Gastroesophageal sphincter (tissue), 4 donors: ENCODE data around the gene DRC1. TPM values are rescaled to one million over a fixed set of nuclear protein-coding genes. Genes with fewer than 3 reads are reported as not detected.

ENCODE experiments used
- ATAC-seq: fragments of 150-250 bp; one replicate; pipeline ENCODE4 v1.9.1; 2016; ENCODE audit warnings: mild to moderate bottlenecking, moderate library complexity
- H3K27ac ChIP-seq, 4 donors: fragments of 200-600 bp; sonication (generic) in 3 of 4; 1 replicate in 3 of 4; 2 replicates in 1 of 4; pipeline ENCODE4 v1.5.1; 2016 to 2019
- H3K27me3 ChIP-seq: fragments of 200-600 bp; sonication (generic); one replicate; pipeline ENCODE4 v1.5.1; 2019
- H3K36me3 ChIP-seq, 2 donors: fragments of 200-600 bp; sonication (generic); one replicate each; pipeline ENCODE4 v1.5.1; 2019; ENCODE audit warnings: control low read depth in 1 of 2
- H3K4me1 ChIP-seq, 3 donors: fragments of 200-600 bp; sonication (generic); 1 replicate in 2 of 3; 2 replicates in 1 of 3; pipeline ENCODE4 v1.5.1; 2016 to 2019; ENCODE audit warnings: control low read depth in 2 of 3
- H3K4me3 ChIP-seq, 2 donors: fragments of 200-600 bp; sonication (generic); one replicate each; pipeline ENCODE4 v1.5.1; 2019; ENCODE audit warnings: mild to moderate bottlenecking in 1 of 2, moderate library complexity in 1 of 2
- H3K9me3 ChIP-seq, 3 donors: fragments of 200-600 bp; sonication (generic); one replicate each; pipeline ENCODE4 v1.5.1; 2017 to 2019; ENCODE audit warnings: control low read depth in 2 of 3
- CTCF ChIP-seq, 4 experiments: fragments of 200-600 bp in 2 of 4; fragments of 450-650 bp in 2 of 4; sonication (generic) in 1 of 4; IDR thresholded peaks; one replicate each; pipeline ENCODE4 v1.5.1; 2017 to 2019; ENCODE audit warnings: antibody characterized with exemption in 4 of 4, mild to moderate bottlenecking in 2 of 4, moderate library complexity in 2 of 4
- EP300 ChIP-seq: sonication (generic); formaldehyde crosslinking; IDR thresholded peaks from one replicate; pipeline ENCODE4 v1.6.1; 2017; ENCODE audit warnings: antibody characterized with exemption, mild to moderate bottlenecking
- POLR2A ChIP-seq, 2 donors: fragments of 450-650 bp; IDR thresholded peaks; one replicate each; pipeline ENCODE4 v1.6.1; 2017; ENCODE audit warnings: antibody characterized with exemption in 2 of 2, mild to moderate bottlenecking in 2 of 2, moderate library complexity in 1 of 2
- POLR2AphosphoS5 ChIP-seq: sonication (generic); formaldehyde crosslinking; IDR thresholded peaks from one replicate; pipeline ENCODE4 v1.6.1; 2017; ENCODE audit warnings: antibody characterized with exemption
- WGBS, 2 donors: methylation state at CpG; one replicate each; pipeline ENCODE4 v1.1.5; 2018; ENCODE audit warnings: low coverage in 1 of 2; 5-methylcytosine and 5-hydroxymethylcytosine counted together
- total RNA-seq, 4 donors: library from RNA; depleted of rRNA; stranded (reverse); fragments of >200 nt; gene quantifications; one replicate each; pipeline ENCODE4 v1.1.0, GENCODE V29; 2016

Gene DRC1
- total RNA-seq, 4 donors from 2014 or later = 0.27 to 2.3 (median 0.54) TPM; not detected in 1

GRCh38 chr2:26399771-26400376, 1.8 kb upstream of the DRC1 start:
- Histone ChIP-seq H3K4me3 (no peak overlapping the region), H3K9me3 (no peaks in the 10 kb centered on the region), H3K36me3 (peaks cover 0 to 12% of the 10 kb centered on the region in 2 donors), H3K27me3 (no peaks in the 10 kb centered on the region), H3K4me1 (peaks cover 0 to 14% (median 0%) of the 10 kb centered on the region in 3 donors), H3K27ac (no peak overlapping the region)
- ATAC-seq = no peak
- WGBS, 2 donors = 81 to 85% methylated on average over 2 to 3 of the region's 4 CpGs
- TF ChIP-seq CTCF (IDR thresholded peaks at IDR 0.05) = no peak
- no peak for TF ChIP-seq EP300
- TF ChIP-seq POLR2A (IDR thresholded peaks at IDR 0.05) = no peak
- TF ChIP-seq POLR2AphosphoS5 = no peak

GRCh38 chr2:26400723-26401122, 997 bp upstream of the DRC1 start:
- Histone ChIP-seq H3K4me1 (peaks cover 0 to 14% (median 0%) of the 10 kb centered on the region in 3 donors), H3K27ac (no peak overlapping the region), H3K36me3 (peaks cover 0 to 5% of the 10 kb centered on the region in 2 donors), H3K4me3 (no peak overlapping the region), H3K27me3 (no peaks in the 10 kb centered on the region), H3K9me3 (no peaks in the 10 kb centered on the region)
- ATAC-seq = no peak
- 57 to 83% methylated on average over 1 to 2 of the region's 5 CpGs for WGBS, 2 donors
- TF ChIP-seq EP300 (no peak), CTCF (IDR thresholded peaks at IDR 0.05) (no peak), POLR2AphosphoS5 (no peak), POLR2A (IDR thresholded peaks at IDR 0.05) (no peak)

- Histone ChIP-seq H3K4me1 (no peaks in the 10 kb centered on the region), H3K27ac (no peak overlapping the region), H3K36me3 (no peaks in the 10 kb centered on the region), H3K4me3 (no peak overlapping the region), H3K9me3 (no peaks in the 10 kb centered on the region), H3K27me3 (peaks cover 4% of the 10 kb centered on the region)
- ATAC-seq = no peak
- TF ChIP-seq POLR2AphosphoS5 = no peak
- TF ChIP-seq EP300 = no peak
- TF ChIP-seq POLR2A (IDR thresholded peaks at IDR 0.05) = no peak
- no peak for TF ChIP-seq CTCF (IDR thresholded peaks at IDR 0.05)
- WGBS, 2 donors = 50 to 56% methylated on average over 9 of the region's 9 CpGs
These were observed 5.8 kb downstream of the DRC1 start for GRCh38 chr2:26407526-26407925.

GRCh38 chr2:26409785-26410184, 8.1 kb downstream of the DRC1 start:
- ATAC-seq = no peak

More at GRCh38 chr2:26409785-26410184, 8.1 kb downstream of the DRC1 start:
- no peak overlapping the region for H3K27ac ChIP-seq
- WGBS, 2 donors = 100% methylated on average over 1 of the region's 1 CpG; no CpG with 5 or more reads in 1 of the 2 donors
- no peaks in the 10 kb centered on the region for H3K9me3 ChIP-seq
- no peaks in the 10 kb centered on the region for H3K4me1 ChIP-seq
- no peak overlapping the region for H3K4me3 ChIP-seq
- H3K36me3 ChIP-seq = no peaks in the 10 kb centered on the region
- H3K27me3 ChIP-seq = peaks cover 4% of the 10 kb centered on the region
- TF ChIP-seq POLR2A (IDR thresholded peaks at IDR 0.05) (no peak), CTCF (IDR thresholded peaks at IDR 0.05) (no peak), EP300 (no peak), POLR2AphosphoS5 (no peak)
